Mammary epithelial cell (primary cell): ENCODE measurements around the gene OR2T35.

Experiments
- CTCF ChIP-seq, 2 donors: IDR thresholded peaks in 1 of 2; conservative IDR thresholded peaks in 1 of 2; 2 replicates each; pipeline ENCODE4 v1.5.1; 2011 to 2012; ENCODE audit warnings: inconsistent platforms in 2 of 2, low read length in 2 of 2, mild to moderate bottlenecking in 2 of 2, control low read depth in 1 of 2, low read depth in 1 of 2; ENCODE audit not compliant: insufficient read depth in 1 of 2; ENCODE audit errors: extremely low read depth in 1 of 2
- EZH2 ChIP-seq: IDR thresholded peaks from 2 replicates; pipeline ENCODE4 v1.6.1; 2012; ENCODE audit warnings: low read length, inconsistent platforms, borderline replicate concordance

- TF ChIP-seq CTCF (conservative IDR thresholded peaks at IDR 0.05 in 1 of 2, IDR thresholded peaks at IDR 0.05 in 1 of 2; ENCODE audit: extremely low read depth in 1 of 2, insufficient read depth in 1 of 2, low read depth in 1 of 2, low read length in 2 of 2) (no peak), EZH2 (no peak)
Observed at GRCh38 chr1:248590055-248590454, 55.0 kb downstream of the OR2T35 start.
